NAMALWA (cell line): ENCODE data around the gene RP9.

ENCODE experiments used
- DNase-seq: peaks from one replicate; pipeline ENCODE4 v3.0.0-alpha.2; 2015; ENCODE audit warnings: low spot score

RP9 gene

DNA sequence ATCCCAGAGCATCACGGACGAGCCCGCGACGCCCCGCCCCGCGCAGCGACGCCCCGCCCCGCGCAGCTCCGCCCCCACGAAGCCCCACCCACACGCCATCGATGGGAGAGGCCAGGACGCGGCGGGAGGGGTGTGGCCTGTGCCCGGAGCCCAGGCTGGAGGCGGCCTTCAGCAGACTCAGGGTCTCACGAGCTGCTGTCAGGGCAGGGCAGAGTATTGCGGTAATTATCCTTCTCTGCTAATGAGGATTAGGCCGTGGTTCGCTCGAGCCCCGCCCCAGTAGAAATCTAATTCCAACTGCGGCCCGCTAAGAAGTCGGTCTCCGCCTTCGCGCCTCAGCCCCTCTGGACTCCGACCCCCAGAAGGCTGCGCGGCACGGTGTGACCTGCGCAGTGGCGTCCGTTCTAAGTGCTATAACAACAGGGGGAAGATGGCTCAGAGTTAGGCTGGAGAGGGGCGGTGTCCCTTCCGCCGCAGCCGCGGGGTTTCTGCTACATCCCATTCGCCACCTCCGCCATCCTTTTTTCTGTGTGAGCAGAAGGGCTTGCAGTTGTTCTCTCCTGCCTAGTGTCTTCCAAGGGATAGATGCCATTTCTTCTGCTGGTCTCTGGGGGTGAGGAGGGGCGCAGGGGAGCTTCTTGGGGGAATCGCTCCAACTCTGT, 46.3 kb downstream of the RP9 start:
- peak; percentile 98 for DNase-seq

DNA sequence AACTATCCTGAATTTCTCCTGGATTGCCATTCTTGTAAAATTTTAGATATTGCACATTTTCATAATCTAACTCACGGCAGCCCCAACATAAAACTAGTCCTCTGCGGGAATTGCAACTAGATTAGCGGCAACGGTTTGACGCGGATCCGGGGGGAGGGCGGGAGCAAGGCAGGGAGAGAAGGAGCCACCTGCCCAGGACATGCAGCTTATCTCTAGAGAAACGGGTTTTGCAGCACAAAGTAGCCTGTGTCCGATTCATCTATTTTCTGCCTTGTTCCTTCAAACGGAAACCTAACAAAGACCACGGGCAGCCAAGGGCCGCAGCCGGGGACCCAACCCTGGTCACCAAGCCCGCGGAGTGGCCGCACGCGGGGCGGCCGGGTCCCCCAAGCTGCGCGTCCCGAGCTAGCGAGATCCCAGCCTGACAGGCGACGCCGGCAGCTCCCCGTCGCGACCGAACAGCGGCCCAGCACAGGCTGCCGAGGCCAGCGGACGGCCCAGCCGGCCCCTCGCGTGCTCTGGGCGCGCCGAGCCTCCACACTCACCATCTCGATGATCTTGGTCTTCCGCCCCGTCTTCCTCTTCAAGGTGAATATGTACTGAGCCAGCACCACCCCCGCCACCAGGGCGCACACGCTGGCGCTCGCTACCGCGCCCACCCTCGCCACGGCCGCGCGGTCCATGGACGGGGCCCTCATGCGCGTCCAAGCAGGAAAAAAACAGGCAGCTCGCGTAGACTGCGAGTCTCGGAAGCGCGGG, 47.0 kb downstream of the RP9 start, which contains the start of gene NT5C3A:
Gene NT5C3A (minus strand): TSS at position 754 of the 759 bp plus-strand sequence. CDS start 71 bp downstream, at position 683.
- peak; percentile 56 for DNase-seq

DNA sequence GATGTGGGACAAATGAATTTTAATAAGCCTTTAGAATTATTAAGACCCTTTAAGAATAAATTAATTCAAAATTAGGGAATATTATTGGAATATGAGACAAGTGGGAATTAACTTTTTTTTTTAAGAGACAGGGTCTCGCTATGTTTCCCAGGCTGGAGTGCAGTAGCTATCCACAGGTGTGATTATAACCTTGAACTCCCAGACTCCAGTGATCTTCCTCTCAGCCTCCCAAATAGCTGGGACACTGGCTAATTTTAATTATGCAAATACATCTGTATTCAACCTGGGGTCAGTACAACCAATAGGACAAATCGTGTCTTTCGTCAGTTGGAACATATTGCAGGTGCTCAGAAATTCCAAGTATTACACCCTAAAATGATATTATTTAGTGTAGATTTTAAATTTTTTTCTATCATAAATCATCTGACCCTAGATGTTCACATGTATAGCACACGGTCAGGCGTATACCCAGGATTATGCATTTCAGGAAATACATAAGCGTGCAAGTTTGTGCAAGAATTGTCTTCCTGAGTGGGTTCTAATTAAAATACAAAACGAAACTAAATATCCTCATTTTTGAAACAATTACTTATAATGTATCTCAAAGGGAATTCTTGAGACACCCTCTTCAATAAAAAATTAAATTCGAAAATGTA, 47.8 kb downstream of the RP9 start:
- peak; percentile 30 for DNase-seq

DNA sequence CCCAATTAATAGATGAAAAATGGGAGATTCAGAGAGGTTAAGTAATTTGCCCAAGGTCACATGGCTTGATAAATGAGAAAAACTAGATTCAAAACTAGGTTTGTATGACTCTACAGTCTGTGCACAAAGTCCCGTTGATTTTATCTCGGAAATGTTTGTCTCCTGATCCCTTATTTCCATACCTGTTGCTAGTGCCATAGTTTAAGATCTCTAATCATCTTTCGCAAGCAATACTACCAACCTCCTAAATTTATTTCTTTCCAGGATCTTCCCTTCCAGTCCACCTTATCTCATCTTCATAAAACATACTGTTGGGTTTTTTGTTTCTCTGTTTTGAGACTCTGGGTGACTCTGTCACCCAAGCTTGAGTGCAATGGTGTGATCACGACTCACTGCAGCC, 49.6 kb downstream of the RP9 start:
- DNase-seq = no peak

DNA sequence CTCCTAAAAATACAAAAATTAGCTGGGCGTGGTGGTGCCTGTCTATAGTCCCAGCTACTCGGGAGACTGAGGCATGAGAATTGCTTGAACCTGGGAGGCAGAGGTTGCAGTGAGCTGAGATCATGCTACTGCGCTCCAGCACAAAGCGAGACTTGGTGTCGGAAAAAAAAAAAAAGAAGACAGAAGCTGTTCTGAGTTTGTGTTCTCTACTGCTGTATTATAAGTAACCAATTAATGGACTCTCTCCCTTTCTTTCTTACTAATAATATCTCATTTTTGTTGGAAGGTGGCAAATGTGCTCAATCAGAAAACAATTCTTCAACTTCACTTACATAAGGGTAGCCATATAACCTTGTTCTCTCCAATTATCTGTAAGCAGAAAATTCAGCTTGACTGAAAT, 54.0 kb downstream of the RP9 start:
- no peak for DNase-seq

DNA sequence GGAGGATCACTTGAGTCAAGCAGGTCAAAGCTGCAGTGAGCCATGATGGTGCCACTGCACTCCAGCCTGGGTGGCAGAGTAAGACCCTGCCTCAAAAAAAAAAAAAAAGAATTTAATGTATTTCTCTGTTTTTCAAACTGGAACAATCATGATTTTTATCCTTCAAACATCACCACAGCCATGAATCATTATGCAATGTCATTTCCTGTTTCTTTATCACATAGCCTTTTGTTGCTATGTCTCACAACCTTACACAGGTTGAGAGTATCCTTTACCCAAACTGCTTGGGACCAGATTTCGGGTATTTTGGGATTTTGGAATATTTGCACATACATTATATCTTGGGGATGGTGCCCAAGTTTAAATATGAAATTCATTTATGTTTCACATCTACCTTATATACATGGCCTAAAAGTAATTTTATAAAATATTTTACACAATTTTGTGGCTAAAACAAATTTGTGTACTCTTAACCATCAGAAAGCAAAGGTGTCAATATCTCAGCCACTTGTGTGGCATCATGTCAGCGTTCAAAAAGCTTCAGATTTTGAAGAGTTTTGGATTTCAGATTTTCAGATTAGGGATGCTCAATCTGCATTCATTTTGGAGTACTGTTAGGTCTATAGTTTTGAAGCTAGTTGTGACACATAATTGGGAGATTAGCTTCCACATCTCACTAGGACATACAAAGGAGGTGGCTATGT, 54.8 kb downstream of the RP9 start:
- no peak for DNase-seq

DNA sequence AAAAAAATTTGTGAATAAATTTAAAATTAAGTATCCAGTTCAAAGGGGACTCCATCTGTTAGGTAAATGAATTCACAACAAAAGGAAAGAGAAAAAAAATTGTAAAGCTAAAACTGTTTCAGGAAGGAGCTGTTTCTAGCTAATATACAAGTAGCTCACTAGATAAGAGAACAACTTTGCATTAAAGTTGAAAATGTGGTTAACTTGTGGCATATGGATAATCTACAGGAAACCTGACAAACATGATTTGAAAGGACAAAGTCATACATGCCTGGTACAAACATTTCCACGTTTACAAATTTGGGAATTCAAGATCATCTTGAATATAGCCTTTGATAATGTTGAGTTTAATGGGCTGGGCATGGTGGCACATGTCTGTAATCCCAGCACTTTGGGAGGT, 55.5 kb downstream of the RP9 start:
- DNase-seq = no peak

DNA sequence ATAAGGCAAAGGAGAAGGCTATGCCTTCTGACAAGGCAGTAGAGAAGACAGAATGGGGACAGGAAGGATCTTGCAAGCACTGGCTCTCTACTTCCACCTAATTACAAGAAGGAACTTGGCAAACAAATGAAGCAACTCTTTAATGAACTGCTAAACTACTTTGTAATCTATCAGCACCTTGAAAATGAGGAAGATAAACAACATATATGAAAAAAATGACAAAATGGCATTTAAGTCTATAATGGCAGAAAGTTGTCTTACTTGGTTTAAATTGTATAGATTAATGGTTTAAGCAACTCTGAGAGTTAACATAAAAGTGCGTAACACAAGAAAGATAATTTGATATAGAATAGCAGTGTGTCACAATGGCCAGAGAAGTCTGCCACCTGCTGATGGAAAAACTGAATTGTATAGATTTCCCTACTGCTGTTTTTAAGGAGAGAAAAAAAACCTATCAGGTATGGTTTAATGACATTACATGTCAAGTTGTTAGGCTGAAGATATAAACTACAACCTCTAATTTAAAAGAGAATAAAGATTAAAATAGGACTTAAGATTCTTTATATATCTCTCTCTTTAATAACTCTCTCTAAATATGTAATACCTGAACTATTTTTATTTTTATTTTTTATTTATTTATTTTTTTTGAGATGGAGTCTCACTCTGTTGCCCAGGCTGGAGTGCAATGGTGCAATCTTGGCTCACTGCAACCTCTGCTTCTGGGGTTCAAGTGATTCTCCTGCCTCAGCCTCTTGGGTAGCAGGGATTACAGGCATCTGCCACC, 58.5 kb downstream of the RP9 start:
- DNase-seq = peak; percentile 84

DNA sequence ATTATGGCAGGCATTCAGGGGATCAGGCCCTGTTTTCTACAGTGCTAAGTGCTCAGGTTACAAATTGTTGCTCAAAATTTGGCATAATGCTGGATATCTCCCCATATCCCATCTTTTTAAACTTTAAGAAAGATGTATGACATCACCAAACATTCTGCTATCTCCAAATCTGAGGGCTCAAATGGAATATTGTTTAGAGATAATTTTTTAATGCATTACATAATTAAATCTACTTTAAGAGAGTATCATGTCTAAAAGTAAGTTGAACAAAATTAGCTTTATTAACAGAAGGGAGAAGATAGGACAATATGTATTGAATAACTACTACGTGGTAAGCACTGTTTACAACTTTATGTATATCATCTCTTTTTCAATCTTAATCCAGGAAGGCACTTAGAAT, 60.5 kb downstream of the RP9 start:
- DNase-seq = no peak

DNA sequence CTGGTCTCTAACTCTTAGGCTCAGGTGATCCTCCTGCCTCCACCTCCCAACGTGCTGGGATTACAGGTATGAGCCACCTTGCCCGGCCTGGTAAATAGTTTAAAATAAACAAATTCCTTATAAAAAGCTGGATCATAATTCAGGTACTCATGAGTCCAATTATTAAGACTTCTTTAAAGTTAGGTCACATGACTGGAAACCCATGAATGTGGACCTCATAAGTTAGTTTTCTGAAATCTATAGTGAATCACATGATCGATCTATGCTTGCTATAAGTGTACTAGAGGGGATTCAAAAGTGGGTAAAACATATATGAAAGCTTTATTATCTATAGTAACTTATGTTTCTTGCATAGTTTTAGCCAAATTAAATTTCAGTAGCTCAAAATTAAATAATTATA, 60.9 kb downstream of the RP9 start:
- no peak for DNase-seq

DNA sequence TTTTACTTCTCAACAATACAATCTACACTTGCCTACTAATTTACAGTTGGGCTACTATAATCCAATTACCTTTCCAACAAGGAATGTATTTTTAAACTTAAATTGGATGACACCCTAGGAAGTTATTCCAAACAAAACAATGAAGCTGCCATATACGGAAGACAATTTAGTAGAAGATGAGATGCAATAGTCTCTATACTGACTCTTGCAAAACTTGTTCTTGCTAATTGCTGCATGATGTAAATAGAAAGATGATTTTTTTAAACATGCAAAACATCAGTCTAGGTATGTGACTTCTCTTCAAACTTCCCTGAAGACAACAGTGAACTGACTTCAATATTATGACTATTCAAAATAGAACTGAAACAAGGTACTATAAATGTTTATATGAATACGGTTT, 64.2 kb downstream of the RP9 start:
- DNase-seq = no peak
